Smooth muscle cell (in vitro differentiated cells): ENCODE measurements around the gene CALML5. TPM values are rescaled to one million over a fixed set of nuclear protein-coding genes. Genes with fewer than 3 reads are reported as not detected.

Source experiments
- DNase-seq: peaks from one replicate; lab custom pipeline; 2025; ENCODE audit not compliant: unreplicated experiment; lab: John Stamatoyannopoulos, UW
- H2AFZ ChIP-seq: fragments of 200-600 bp; sonication (generic); 2 replicates; pipeline ENCODE4 v1.6.0; 2016; ENCODE audit warnings: antibody characterized with exemption, low read depth, mild to moderate bottlenecking
- H3F3A ChIP-seq: fragments of 200-600 bp; sonication (generic); 2 replicates; pipeline ENCODE4 v1.6.0; 2017; ENCODE audit warnings: antibody characterized with exemption, low read depth
- H3K27ac ChIP-seq: fragments of 200-600 bp; sonication (generic); 2 replicates; pipeline ENCODE4 v1.5.1; 2016; ENCODE audit warnings: low read depth, mild to moderate bottlenecking
- H3K27me3 ChIP-seq: fragments of 200-600 bp; sonication (generic); 2 replicates; pipeline ENCODE4 v1.6.1; 2016; ENCODE audit warnings: low read depth, mild to moderate bottlenecking
- H3K36me3 ChIP-seq: fragments of 200-600 bp; sonication (generic); 2 replicates; pipeline ENCODE4 v1.5.1; 2016; ENCODE audit warnings: low read depth
- H3K4me1 ChIP-seq: fragments of 200-600 bp; sonication (generic); 2 replicates; pipeline ENCODE4 v1.5.1; 2016; ENCODE audit warnings: low read depth
- H3K4me2 ChIP-seq: fragments of 200-600 bp; sonication (generic); 2 replicates; pipeline ENCODE4 v1.6.0; 2016; ENCODE audit warnings: mild to moderate bottlenecking
- H3K4me3 ChIP-seq: fragments of 200-600 bp; sonication (generic); 2 replicates; pipeline ENCODE4 v1.5.1; 2016; ENCODE audit warnings: mild to moderate bottlenecking
- H3K79me2 ChIP-seq: fragments of 200-600 bp; sonication (generic); 2 replicates; pipeline ENCODE4 v1.6.0; 2016; ENCODE audit warnings: low read depth, mild to moderate bottlenecking
- H3K9ac ChIP-seq: fragments of 200-600 bp; sonication (generic); 2 replicates; pipeline ENCODE4 v1.6.0; 2016; ENCODE audit warnings: low read depth
- H3K9me3 ChIP-seq: fragments of 200-600 bp; sonication (generic); replicated peaks from 2 replicates; pipeline ENCODE4 v1.5.1; 2016; ENCODE audit warnings: low read depth
- H4K20me1 ChIP-seq: fragments of 200-600 bp; sonication (generic); 2 replicates; pipeline ENCODE4 v1.6.0; 2016; ENCODE audit warnings: low read depth
- CTCF ChIP-seq: fragments of 200-600 bp; sonication (generic); IDR thresholded peaks from 2 replicates; pipeline ENCODE4 v1.5.1; 2017; ENCODE audit warnings: borderline replicate concordance, mild to moderate bottlenecking, antibody characterized with exemption; ENCODE audit not compliant: insufficient read depth, poor library complexity, severe bottlenecking
- WGBS: methylation state at CpG from one replicate; pipeline ENCODE4 v1.1.7; 2016; ENCODE audit warnings: low lambda C conversion rate; 5-methylcytosine and 5-hydroxymethylcytosine counted together
- polyA plus RNA-seq: library from polyadenylated mRNA; unstranded; fragments of >200 nt; fragmentation: Nextera tagmentation; extraction: Ambion mirVana; gene quantifications from 2 replicates; pipeline ENCODE4 v1.2.1, GENCODE V29; 2016
- total RNA-seq: library from RNA; depleted of rRNA; stranded (reverse); fragments of >200 nt; gene quantifications from 2 replicates; pipeline ENCODE4 v1.2.3, GENCODE V29; 2014

CALML5 gene
- total and polyA plus RNA-seq, 2 experiments from 2014 or later = 16.5 to 24.3 TPM

- no peaks in the 10 kb centered on the region for H3K9me3 ChIP-seq
- peak overlapping the region; percentile 11 for H3K4me2 ChIP-seq
- H3K9ac ChIP-seq = peak overlapping the region; percentile 2
- TF ChIP-seq CTCF = no peak
- no peaks in the 10 kb centered on the region for H3K36me3 ChIP-seq
- no peak overlapping the region for H3K4me3 ChIP-seq
- peak overlapping the region; percentile 70 for H3K27ac ChIP-seq
- no peaks in the 10 kb centered on the region for H4K20me1 ChIP-seq
- DNase-seq = no peak
- H3K27me3 ChIP-seq = no peaks in the 10 kb centered on the region
- H3K79me2 ChIP-seq = no peaks in the 10 kb centered on the region
- H3F3A ChIP-seq = peaks cover 18% of the 10 kb centered on the region
- WGBS = 66% methylated on average over 38 of the region's 38 CpGs
- H3K4me1 ChIP-seq = no peaks in the 10 kb centered on the region
- no peak overlapping the region for H2AFZ ChIP-seq
These were observed 34.9 kb upstream of the CALML5 start for GRCh38 chr10:5534051-5534821.

GRCh38 chr10:5533098-5533731, 33.8 kb upstream of the CALML5 start:
- no peak for DNase-seq
- Histone ChIP-seq H3K36me3 (no peaks in the 10 kb centered on the region), H3K79me2 (no peaks in the 10 kb centered on the region), H3F3A (peaks cover 14% of the 10 kb centered on the region), H3K9ac (no peak overlapping the region), H3K27me3 (no peaks in the 10 kb centered on the region), H4K20me1 (no peaks in the 10 kb centered on the region), H3K9me3 (no peaks in the 10 kb centered on the region), H3K27ac (no peak overlapping the region), H3K4me2 (no peak overlapping the region), H3K4me3 (no peak overlapping the region), H2AFZ (no peak overlapping the region), H3K4me1 (no peaks in the 10 kb centered on the region)
- WGBS = 97% methylated on average over 20 of the region's 21 CpGs
- TF ChIP-seq CTCF = no peak

GRCh38 chr10:5532618-5533097, 33.3 kb upstream of the CALML5 start:
- no peaks in the 10 kb centered on the region for H4K20me1 ChIP-seq
- no peak for DNase-seq
- H3K4me2 ChIP-seq = no peak overlapping the region
- WGBS = 97% methylated on average over 6 of the region's 6 CpGs
- no peaks in the 10 kb centered on the region for H3K27me3 ChIP-seq
- no peak overlapping the region for H3K4me3 ChIP-seq
- H2AFZ ChIP-seq = no peak overlapping the region
- H3K9ac ChIP-seq = no peak overlapping the region
- no peaks in the 10 kb centered on the region for H3K79me2 ChIP-seq
- H3F3A ChIP-seq = peaks cover 14% of the 10 kb centered on the region
- TF ChIP-seq CTCF = no peak
- H3K36me3 ChIP-seq = no peaks in the 10 kb centered on the region
- H3K9me3 ChIP-seq = no peaks in the 10 kb centered on the region
- no peak overlapping the region for H3K27ac ChIP-seq
- no peaks in the 10 kb centered on the region for H3K4me1 ChIP-seq
